Measurements from ENCODE around the gene SSBP3. TPM values are rescaled to one million over a fixed set of nuclear protein-coding genes. Genes with fewer than 3 reads are reported as not detected.

The SSBP3 gene
- polyA plus RNA-seq, 1 of the 3 experiments (the other 2 are of a cell fraction) = 26.2 TPM

DNA sequence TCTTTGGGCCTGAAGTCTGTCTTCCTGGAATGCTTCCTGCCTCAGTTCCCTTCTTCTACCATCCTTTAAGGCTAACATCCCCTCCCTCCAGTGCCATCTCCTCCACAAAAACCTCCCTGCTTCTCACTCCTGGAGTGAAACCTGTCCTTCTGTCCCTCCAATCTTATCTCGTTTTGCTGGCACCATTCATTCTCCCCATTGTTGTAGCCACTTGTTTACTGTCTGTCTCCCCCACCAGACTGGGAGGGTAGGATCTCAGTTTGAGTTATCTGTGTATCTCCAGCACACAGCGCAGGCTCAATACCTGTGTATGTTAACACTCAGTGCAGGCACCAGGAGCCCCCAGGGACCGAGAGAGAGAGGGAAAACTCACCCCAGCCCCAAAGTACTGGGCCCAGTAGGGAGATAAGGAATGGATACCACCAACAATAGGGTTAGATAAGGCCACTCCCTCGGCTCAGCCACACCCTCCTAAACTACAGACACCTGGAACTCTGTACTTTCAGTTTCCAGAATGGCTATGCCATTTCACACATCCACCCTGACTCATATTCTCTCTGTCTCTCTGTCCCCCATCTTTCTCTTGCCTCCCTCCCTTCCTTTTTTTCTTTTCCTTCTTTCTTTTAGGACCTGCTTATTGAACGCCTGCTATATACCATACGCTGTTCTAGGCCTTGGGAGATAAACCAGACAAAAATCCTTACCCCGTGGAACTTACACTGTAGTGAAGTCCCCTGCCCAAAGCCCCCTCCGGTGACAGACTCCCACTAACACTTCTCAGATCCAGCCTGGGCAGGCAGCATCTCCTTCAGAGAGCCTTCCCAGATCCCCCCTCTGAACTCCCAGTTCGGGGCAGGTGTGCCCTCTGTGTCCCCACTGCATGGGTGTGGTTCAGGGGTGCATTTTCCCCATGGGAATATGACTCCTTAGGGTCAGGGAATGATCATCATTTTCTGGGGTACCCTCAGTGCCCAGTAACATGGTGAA lies 3.3 kb upstream of the SSBP3 start:
- H3K9me2 ChIP-seq = no peaks in the 10 kb centered on the region
- ChIA-PET POLR2A (no interaction called here), CTCF (interaction anchor here (0.6 to 0.8 kb wide), 3 partner anchors 75 to 111 kb away, joined by 3 to 5 read pairs (median 3); no protein-coding TSS in a partner anchor)
- H2AFZ ChIP-seq (ENCODE audit: low read depth) = no peak overlapping the region
- H3K4me3 ChIP-seq (ENCODE audit: low read depth in 2 of 2, low read length in 1 of 2) = no peak overlapping the region
- peak overlapping the region; percentile 96 to 99; a peak in 2 of 4 replicates for H3K27ac ChIP-seq (ENCODE audit: low read depth in 2 of 2, low read length in 1 of 2)
- H3K4me1 ChIP-seq (ENCODE audit: control insufficient read depth in 1 of 2, insufficient read depth in 2 of 2, low read depth in 1 of 2, low read length in 1 of 2) = peaks cover 10 to 20% of the 10 kb centered on the region in 2 experiments
- DNase-seq = no peak
- peaks cover 16% of the 10 kb centered on the region for H3F3A ChIP-seq (replicated peaks; ENCODE audit: insufficient read depth)
- H4K20me1 ChIP-seq (ENCODE audit: insufficient read depth) = no peaks in the 10 kb centered on the region
- TF ChIP-seq TCF12 (IDR thresholded peaks at IDR 0.05) = no peak
- no peak for TF ChIP-seq EP300 (IDR thresholded peaks at IDR 0.05; ENCODE audit: borderline replicate concordance in 1 of 2, low read depth in 1 of 2, low read length in 1 of 2)
- TF ChIP-seq, protein P1, sequence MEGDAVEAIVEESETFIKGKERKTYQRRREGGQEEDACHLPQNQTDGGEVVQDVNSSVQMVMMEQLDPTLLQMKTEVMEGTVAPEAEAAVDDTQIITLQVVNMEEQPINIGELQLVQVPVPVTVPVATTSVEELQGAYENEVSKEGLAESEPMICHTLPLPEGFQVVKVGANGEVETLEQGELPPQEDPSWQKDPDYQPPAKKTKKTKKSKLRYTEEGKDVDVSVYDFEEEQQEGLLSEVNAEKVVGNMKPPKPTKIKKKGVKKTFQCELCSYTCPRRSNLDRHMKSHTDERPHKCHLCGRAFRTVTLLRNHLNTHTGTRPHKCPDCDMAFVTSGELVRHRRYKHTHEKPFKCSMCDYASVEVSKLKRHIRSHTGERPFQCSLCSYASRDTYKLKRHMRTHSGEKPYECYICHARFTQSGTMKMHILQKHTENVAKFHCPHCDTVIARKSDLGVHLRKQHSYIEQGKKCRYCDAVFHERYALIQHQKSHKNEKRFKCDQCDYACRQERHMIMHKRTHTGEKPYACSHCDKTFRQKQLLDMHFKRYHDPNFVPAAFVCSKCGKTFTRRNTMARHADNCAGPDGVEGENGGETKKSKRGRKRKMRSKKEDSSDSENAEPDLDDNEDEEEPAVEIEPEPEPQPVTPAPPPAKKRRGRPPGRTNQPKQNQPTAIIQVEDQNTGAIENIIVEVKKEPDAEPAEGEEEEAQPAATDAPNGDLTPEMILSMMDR (IDR thresholded peaks at IDR 0.05) = no peak
- no peak for TF ChIP-seq MXI1 (IDR thresholded peaks at IDR 0.05; ENCODE audit: low read depth, low read length)
- TF ChIP-seq ZBTB33 (IDR thresholded peaks at IDR 0.05; ENCODE audit: borderline replicate concordance, low read depth) = no peak
- TF ChIP-seq, protein P2, sequence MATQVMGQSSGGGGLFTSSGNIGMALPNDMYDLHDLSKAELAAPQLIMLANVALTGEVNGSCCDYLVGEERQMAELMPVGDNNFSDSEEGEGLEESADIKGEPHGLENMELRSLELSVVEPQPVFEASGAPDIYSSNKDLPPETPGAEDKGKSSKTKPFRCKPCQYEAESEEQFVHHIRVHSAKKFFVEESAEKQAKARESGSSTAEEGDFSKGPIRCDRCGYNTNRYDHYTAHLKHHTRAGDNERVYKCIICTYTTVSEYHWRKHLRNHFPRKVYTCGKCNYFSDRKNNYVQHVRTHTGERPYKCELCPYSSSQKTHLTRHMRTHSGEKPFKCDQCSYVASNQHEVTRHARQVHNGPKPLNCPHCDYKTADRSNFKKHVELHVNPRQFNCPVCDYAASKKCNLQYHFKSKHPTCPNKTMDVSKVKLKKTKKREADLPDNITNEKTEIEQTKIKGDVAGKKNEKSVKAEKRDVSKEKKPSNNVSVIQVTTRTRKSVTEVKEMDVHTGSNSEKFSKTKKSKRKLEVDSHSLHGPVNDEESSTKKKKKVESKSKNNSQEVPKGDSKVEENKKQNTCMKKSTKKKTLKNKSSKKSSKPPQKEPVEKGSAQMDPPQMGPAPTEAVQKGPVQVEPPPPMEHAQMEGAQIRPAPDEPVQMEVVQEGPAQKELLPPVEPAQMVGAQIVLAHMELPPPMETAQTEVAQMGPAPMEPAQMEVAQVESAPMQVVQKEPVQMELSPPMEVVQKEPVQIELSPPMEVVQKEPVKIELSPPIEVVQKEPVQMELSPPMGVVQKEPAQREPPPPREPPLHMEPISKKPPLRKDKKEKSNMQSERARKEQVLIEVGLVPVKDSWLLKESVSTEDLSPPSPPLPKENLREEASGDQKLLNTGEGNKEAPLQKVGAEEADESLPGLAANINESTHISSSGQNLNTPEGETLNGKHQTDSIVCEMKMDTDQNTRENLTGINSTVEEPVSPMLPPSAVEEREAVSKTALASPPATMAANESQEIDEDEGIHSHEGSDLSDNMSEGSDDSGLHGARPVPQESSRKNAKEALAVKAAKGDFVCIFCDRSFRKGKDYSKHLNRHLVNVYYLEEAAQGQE (IDR thresholded peaks at IDR 0.05; ENCODE audit: low read depth, low read length) = no peak
- no peak for TF ChIP-seq RAD21 (IDR thresholded peaks at IDR 0.05; ENCODE audit: low read length)
- no peak for TF ChIP-seq FOXM1 (IDR thresholded peaks at IDR 0.05; ENCODE audit: low read depth)
- no peak for TF ChIP-seq RXRA (IDR thresholded peaks at IDR 0.05; ENCODE audit: borderline replicate concordance, low read depth)
- no peak for TF ChIP-seq SMC3 (IDR thresholded peaks at IDR 0.05; ENCODE audit: low read depth, low read length)
- WGBS (ENCODE audit: low lambda C conversion rate) = 81% methylated on average over 9 of the region's 9 CpGs
- H3K9me3 ChIP-seq = no peaks in the 10 kb centered on the region
- H3K27me3 ChIP-seq (ENCODE audit: insufficient read depth) = no peaks in the 10 kb centered on the region
- H3K36me3 ChIP-seq (replicated peaks in 1 of 2; ENCODE audit: control insufficient read depth in 1 of 2, insufficient read depth in 2 of 2, low read length in 1 of 2) = no peaks in the 10 kb centered on the region
- H3K9ac ChIP-seq = no peak overlapping the region
- no peak overlapping the region for H3K4me2 ChIP-seq
- H3K79me2 ChIP-seq (ENCODE audit: insufficient read depth) = peaks cover 9% of the 10 kb centered on the region
